GM19438 (cell line): Measurements from ENCODE around the gene PCDHGA2.
A peak's percentile ranks its signal among the peaks of the same experiment; 100 is the strongest.
"Not testable (repeated sequence)": the region's sequence is repeated elsewhere in the genome, so short reads cannot be mapped to it uniquely, and the experiment has no call there.

Experiments
- ATAC-seq: cut with Tn5 transposase; IDR thresholded peaks from one replicate; pipeline ENCODE4 v1.9.1; 2021; ENCODE audit warnings: low read depth; ENCODE audit not compliant: unreplicated experiment

Gene PCDHGA2

DNA sequence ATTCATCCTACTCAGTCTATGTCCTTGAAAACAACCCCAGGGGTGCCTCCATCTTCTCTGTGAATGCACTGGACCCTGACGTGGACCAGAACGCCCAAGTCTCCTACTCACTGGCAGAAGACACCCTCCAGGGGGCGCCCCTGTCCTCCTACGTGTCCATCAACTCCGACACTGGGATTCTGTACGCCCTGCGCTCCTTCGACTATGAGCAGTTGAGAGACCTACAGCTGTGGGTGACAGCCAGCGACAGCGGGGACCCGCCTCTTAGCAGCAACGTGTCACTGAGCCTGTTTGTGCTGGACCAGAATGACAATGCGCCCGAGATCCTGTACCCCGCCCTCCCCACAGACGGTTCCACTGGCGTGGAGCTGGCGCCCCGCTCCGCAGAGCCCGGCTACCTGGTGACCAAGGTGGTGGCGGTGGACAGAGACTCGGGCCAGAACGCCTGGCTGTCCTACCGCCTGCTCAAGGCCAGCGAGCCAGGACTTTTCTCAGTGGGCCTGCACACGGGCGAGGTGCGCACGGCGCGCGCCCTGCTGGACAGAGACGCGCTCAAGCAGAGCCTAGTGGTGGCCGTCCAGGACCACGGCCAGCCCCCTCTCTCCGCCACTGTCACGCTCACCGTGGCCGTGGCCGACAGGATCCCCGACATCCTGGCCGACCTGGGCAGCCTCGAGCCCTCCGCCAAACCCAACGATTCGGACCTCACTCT lies 37.0 kb downstream of the PCDHGA2 start:
- not testable (repeated sequence) for ATAC-seq

DNA sequence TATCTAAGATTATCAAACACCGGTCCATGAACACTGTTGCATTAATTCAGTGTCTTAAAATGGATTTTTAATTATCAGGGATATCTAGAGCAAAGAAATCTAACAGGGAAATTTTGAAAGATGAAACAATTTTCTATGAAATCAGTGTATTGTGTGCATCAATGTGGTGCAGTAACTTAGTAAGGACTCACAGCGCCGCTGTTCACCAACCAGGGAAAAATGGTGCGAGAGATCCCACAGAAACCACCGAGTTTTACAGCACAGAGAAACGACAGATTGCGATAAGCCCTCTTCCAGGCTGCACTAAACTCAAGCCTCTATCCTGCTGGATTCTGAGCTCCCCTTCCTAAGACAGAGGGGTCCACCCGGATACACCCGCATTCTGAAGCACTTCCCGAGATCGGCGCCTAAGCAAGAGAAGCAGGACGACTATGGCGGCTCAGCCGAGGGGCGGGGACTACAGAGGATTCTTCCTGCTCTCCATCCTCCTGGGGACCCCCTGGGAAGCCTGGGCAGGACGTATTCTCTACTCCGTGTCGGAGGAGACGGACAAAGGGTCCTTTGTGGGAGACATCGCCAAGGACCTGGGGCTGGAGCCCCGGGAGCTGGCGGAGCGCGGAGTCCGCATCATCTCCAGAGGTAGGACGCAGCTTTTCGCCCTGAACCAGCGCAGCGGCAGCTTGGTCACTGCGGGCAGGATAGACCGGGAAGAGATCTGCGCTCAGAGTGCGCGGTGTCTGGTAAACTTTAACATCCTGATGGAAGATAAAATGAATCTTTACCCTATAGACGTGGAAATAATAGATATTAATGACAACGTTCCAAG lies 44.1 kb downstream of the PCDHGA2 start, which contains the start of gene PCDHGA7:
Gene PCDHGA7, plus strand, starts transcription at position 274 of the 826 bp plus-strand sequence. Its CDS starts 158 bp downstream, at position 432.
- ATAC-seq, result peak; percentile 60

DNA sequence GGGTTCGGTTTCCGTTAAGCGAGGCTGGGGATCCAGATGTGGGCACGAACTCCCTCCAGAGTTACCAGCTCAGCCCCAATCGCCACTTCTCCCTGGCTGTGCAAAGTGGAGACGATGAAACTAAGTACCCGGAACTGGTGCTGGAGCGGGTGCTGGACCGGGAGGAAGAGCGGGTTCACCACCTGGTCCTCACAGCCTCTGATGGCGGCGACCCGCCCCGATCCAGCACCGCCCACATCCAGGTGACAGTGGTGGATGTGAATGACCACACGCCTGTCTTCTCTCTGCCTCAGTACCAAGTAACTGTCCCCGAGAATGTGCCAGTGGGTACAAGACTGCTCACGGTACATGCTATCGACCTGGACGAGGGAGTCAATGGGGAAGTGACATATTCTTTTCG lies 44.8 kb downstream of the PCDHGA2 start:
- no peak for ATAC-seq

DNA sequence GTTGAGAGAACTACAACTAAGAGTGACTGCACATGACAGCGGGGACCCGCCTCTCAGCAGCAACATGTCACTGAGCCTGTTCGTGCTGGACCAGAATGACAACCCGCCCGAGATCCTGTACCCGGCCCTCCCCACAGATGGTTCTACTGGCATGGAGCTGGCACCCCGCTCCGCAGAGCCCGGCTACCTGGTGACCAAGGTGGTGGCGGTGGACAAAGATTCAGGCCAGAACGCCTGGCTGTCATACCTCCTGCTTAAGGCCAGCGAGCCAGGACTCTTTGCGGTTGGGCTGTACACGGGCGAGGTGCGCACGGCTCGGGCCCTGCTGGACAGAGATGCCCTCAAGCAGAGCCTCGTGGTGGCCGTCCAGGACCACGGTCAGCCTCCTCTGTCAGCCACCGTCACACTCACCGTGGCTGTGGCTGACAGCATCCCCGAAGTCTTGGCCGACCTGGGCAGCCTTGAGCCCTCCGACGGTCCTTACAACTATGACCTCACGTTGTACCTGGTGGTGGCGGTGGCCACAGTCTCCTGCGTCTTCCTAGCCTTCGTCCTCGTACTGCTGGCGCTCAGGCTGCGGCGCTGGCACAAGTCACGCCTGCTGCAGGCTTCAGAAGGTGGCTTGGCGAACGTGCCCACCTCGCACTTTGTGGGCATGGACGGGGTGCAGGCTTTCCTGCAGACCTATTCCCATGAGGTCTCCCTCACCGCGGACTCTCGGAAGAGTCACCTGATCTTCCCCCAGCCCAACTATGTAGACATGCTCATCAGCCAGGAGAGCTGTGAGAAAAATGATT lies 46.1 kb downstream of the PCDHGA2 start:
- no peak for ATAC-seq

DNA sequence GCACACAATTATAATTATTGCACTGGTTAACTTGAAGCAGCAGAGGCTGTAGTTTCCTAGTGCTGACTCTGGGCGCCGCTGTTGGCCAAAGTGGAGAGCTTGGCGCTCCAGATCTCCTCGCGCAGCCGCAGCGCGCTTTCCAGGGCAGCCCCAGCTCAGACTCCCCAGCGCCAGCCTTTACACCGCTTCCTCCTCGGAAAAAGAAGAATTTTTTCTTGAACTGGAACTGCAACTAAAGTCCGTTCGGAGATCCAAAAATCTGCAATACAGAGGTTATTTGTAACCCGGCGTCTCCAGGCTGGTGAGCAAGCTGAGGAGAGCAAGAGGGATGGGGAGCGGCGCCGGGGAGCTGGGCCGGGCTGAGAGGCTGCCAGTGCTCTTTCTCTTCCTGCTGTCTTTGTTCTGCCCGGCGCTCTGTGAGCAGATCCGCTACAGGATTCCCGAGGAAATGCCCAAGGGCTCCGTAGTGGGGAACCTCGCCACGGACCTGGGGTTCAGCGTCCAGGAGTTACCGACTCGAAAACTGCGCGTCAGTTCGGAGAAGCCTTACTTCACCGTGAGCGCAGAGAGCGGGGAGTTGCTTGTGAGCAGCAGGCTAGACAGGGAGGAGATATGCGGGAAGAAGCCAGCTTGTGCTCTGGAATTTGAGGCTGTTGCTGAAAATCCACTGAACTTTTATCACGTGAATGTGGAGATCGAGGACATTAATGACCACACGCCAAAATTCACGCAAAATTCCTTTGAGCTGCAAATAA lies 49.2 kb downstream of the PCDHGA2 start, which contains the start of gene PCDHGB4:
Gene PCDHGB4, plus strand, starts transcription at position 142 of the 755 bp plus-strand sequence. Its CDS starts 187 bp downstream, at position 329.
- ATAC-seq, result peak; percentile 89

DNA sequence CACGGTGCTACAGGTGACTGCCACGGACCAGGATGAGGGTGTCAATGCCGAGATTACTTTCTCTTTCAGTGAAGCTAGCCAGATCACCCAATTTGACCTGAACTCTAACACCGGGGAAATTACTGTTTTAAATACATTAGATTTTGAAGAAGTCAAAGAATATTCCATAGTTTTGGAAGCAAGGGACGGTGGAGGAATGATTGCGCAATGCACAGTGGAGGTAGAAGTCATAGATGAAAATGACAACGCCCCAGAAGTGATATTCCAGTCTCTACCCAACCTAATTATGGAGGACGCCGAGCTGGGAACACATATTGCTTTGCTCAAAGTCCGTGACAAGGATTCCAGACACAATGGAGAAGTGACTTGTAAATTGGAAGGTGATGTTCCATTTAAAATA lies 50.1 kb downstream of the PCDHGA2 start:
- no peak for ATAC-seq

DNA sequence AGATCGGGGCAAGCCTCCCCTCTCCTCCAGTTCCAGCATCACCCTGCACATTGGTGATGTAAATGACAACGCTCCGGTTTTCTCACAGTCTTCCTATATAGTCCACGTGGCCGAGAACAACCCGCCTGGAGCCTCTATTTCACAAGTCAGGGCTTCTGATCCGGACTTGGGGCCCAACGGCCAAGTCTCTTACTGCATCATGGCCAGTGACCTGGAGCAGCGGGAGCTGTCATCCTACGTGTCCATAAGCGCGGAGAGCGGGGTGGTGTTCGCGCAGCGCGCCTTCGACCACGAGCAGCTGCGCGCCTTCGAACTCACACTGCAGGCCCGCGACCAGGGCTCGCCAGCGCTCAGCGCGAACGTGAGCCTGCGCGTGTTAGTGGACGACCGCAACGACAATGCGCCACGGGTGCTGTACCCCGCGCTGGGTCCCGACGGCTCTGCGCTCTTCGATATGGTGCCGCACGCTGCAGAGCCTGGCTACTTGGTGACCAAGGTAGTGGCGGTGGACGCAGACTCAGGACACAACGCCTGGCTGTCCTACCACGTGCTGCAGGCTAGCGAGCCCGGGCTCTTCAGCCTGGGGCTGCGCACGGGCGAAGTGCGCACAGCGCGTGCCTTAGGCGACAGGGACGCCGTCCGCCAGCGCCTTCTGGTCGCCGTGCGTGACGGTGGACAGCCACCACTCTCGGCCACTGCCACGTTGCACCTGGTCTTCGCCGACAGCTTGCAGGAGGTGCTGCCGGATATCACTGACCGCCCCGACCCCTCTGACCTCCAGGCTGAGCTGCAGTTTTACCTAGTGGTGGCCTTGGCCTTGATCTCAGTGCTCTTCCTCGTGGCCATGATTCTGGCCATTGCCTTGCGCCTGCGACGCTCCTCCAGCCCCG lies 50.8 kb downstream of the PCDHGA2 start:
- ATAC-seq, result no peak

DNA sequence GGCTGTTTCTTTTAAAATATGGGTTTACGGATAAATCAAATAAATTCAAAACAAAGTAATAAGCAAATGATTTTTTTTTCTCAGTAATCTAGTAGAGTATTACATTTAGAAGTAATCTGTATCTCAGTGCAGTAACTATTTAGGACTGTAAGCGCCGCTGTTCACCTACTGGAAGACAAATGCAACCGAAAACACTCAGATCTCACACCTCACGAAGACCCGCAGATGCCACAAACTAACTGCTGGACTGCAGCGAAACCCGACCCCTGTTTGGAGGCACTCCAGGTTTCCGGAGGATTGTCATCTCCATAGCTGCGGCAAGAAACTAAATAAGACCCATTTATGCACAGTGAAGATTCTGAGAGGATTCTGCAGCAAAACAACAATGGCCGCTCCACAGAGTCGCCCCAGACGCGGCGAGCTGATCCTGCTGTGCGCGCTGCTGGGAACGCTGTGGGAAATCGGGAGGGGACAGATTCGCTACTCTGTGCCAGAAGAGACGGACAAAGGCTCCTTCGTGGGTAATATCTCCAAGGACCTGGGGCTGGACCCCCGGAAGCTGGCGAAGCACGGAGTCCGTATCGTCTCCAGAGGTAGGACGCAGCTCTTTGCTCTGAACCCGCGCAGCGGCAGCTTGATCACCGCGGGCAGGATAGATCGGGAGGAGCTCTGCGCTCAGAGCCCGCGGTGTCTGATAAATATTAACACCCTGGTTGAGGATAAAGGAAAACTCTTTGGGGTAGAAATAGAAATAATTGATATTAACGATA lies 54.1 kb downstream of the PCDHGA2 start, which contains the start of gene PCDHGA8:
Gene PCDHGA8, plus strand, starts transcription at position 205 of the 770 bp plus-strand sequence. Its CDS starts 181 bp downstream, at position 386.
- no peak for ATAC-seq
